Stimulated activated CD8-positive, alpha-beta memory T cell treated with anti-CD3 and anti-CD28 coated beads, Interleukin-7, amount 100 ng/mL, for 48 hours (primary cell): ENCODE results near the gene SLC17A5.
"Not testable (repeated sequence)": the region's sequence is repeated elsewhere in the genome, so short reads cannot be mapped to it uniquely, and the experiment has no call there.

Source experiments
- DNase-seq, 2 donors: peaks; one replicate each; pipeline ENCODE4 v3.0.0-alpha.2; 2020; ENCODE audit warnings: low read depth in 1 of 2; ENCODE audit errors: extremely low read depth in 1 of 2

The SLC17A5 gene

GRCh38 chr6:73618082-73618481 is 35.7 kb downstream of the SLC17A5 start:
- DNase-seq = not testable (repeated sequence)

- no peak for DNase-seq
Measured at GRCh38 chr6:73614802-73615201, 39.0 kb downstream of the SLC17A5 start.

- no peak for DNase-seq
Measured at GRCh38 chr6:73613806-73614536, 39.8 kb downstream of the SLC17A5 start.

GRCh38 chr6:73612611-73613010 is 41.2 kb downstream of the SLC17A5 start:
- DNase-seq = no peak

GRCh38 chr6:73610444-73611275 is 43.1 kb downstream of the SLC17A5 start:
- no peak for DNase-seq

GRCh38 chr6:73608761-73609160 is 45.0 kb downstream of the SLC17A5 start:
- DNase-seq = no peak

GRCh38 chr6:73606428-73606827 is 47.4 kb downstream of the SLC17A5 start:
- DNase-seq = no peak

- DNase-seq = no peak
Measured at GRCh38 chr6:73604461-73604860, 49.3 kb downstream of the SLC17A5 start.

- no peak for DNase-seq
Measured at GRCh38 chr6:73604020-73604419, 49.8 kb downstream of the SLC17A5 start.

- no peak for DNase-seq
Measured at GRCh38 chr6:73586416-73586974, 67.3 kb downstream of the SLC17A5 start.

- no peak for DNase-seq
Measured at GRCh38 chr6:73585566-73586415, 68.0 kb downstream of the SLC17A5 start.

- no peak for DNase-seq
Measured at GRCh38 chr6:73581293-73581692, 72.5 kb downstream of the SLC17A5 start.

GRCh38 chr6:73580247-73581149 is 73.3 kb downstream of the SLC17A5 start:
- DNase-seq = peak; percentile 58 to 68

- no peak for DNase-seq
Measured at GRCh38 chr6:73579851-73580246, 73.9 kb downstream of the SLC17A5 start.

GRCh38 chr6:73579389-73579788 is 74.4 kb downstream of the SLC17A5 start:
- DNase-seq = no peak

- no peak for DNase-seq
Measured at GRCh38 chr6:73577676-73578075, 76.1 kb downstream of the SLC17A5 start.

GRCh38 chr6:73572531-73572930 is 81.3 kb downstream of the SLC17A5 start:
- not testable (repeated sequence) for DNase-seq

- not testable (repeated sequence) for DNase-seq
Measured at GRCh38 chr6:73571218-73572181, 82.3 kb downstream of the SLC17A5 start.

GRCh38 chr6:73569121-73569520 is 84.7 kb downstream of the SLC17A5 start:
- DNase-seq = no peak
